D341Med (cell line): ENCODE results near the gene PRM1.
"Not testable (repeated sequence)": the region's sequence is repeated elsewhere in the genome, so short reads cannot be mapped to it uniquely, and the experiment has no call there.

Experiments
- DNase-seq: peaks from one replicate; pipeline ENCODE4 v3.0.0; 2012; ENCODE audit warnings: low spot score

The PRM1 gene

DNA sequence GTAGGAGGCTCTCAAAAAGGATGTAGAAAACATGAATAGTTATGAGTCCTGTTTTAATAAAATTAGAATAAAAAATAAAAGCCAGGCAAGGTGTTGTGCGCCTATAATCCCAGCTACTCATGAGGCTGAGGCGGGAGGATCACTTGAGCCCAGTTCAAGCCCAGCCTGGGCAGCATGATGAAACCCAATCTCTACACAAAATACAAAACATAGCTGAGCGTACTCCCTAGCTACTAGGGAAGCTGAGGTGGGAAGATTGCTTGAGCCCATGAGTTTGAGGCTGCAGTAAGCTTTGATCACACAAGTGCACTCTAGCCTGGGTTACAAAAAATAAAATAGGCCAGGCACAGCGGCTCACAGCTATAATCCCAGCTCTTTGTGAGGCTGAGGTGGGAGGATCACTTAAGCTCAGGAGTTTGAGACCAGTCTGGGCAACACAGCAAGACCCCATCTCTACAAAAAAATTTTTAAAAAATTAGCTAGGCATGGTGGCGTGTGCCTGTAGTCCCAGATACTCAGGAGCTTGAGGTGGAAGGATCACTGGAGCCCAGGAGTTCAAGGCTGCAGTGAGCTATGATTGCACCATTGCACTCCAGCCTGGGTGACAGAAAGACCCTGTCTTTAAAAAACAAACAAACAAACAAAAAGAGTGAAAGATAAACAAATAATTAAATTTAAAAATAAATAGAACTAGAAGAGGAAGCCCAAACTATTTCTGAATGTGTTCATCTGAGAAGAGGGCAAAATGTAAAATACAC, 17.2 kb upstream of the PRM1 start:
- DNase-seq: no peak

DNA sequence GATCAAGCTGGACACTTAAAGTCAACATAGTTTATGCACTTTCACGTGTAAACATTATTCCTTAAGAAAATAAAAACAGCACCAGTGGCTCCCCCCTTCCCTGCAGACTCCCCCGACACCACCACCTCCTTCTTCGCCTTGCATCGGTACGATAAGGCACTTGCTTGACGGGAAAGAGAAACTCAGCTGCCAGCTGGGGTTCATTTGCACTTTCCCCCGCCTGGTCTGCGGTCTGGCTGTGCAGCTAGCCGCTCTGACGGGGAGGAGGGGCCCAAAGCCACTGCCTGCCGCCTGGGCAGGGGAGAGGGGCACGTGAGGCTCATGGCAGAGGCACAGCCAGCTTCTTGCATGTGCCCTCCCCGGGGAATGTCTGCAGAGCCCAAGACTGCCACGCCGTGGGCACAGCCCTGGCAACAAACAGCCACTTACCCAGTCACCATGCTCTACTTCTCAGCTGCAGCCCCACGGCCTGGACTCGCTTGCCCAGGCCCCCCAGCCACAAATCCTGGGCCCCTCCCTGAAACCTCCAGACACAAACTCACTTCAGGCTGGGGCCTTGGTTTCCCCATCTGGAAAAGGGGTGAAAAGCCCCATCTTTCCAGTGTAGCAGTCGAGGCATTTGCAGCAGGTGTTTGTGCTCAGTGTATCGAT, 16.5 kb upstream of the PRM1 start:
- no peak for DNase-seq

DNA sequence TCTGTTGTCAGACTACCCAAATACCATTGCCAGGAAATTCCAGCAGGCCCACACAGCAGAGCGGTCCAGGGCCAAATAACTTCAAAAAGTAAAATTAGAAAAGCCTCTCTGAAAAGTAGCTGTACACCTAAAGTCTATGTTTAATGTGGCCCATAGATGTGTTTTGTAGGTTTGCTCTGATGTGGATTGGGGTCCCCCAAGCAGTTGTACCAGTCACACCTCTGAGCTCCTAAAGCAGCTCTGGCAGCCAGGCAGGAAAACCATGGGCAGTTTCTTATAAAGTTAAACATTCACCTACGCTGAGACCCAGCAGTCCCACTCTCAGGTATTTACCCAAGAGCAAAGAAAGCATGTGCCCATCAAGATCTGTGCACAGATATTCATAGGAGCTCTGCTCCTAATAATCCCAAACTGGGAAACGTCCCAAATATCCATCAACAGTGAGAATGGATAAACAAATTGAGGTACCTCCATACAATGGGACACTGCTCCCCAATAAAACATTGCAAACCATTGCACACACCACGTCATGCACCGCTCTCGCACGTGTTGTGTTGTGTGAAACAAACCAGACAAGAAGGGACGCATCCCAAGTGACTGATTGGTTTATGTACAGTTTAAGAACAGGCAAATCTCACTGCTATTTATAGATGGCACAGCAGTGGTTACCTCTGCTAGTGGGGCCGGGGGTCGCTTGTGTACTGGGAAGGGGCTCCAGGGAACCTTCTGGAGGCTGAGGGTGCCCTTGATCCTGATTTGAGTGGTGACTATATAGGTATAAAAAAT, 15.8 kb upstream of the PRM1 start:
- DNase-seq: no peak

GRCh38 chr16:11296351-11296705, 15.2 kb upstream of the PRM1 start:
- DNase-seq: no peak

- no peak for DNase-seq
Observed at GRCh38 chr16:11295672-11296071, 14.5 kb upstream of the PRM1 start.

DNA sequence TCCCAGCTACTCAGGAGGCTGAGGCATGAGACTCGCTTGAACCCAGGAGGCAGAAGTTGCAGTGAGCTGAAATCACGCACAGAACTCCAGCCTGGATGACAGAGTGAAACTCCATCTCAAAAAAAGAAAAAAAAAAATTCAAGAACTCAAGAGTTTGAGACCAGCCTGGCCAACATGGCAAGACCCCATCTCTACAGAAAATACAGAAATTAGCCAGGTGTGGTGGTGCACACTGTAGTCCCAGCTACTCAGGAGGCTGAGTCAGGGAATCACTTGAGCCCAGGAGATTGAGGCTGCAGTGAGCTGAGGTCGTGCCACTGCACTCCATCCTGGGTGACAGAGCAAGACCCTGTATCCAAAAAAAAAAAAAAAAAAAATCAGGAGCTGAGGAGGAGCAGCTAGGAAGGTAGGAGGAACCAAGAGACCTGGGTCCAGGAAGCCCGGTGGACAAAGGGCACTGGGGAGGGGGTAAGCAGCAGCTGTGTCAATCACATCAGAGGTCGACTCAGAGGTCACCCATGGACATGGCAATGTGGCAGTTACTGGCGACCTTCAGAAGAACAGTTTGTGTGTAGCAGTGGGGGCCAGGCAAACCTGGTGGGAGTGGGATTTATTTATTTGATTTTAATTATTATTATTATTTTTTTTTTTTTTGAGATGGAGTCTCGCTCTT, 11.1 kb upstream of the PRM1 start:
- DNase-seq: no peak

- no peak for DNase-seq
Observed at GRCh38 chr16:11291091-11291703, 10.1 kb upstream of the PRM1 start.

DNA sequence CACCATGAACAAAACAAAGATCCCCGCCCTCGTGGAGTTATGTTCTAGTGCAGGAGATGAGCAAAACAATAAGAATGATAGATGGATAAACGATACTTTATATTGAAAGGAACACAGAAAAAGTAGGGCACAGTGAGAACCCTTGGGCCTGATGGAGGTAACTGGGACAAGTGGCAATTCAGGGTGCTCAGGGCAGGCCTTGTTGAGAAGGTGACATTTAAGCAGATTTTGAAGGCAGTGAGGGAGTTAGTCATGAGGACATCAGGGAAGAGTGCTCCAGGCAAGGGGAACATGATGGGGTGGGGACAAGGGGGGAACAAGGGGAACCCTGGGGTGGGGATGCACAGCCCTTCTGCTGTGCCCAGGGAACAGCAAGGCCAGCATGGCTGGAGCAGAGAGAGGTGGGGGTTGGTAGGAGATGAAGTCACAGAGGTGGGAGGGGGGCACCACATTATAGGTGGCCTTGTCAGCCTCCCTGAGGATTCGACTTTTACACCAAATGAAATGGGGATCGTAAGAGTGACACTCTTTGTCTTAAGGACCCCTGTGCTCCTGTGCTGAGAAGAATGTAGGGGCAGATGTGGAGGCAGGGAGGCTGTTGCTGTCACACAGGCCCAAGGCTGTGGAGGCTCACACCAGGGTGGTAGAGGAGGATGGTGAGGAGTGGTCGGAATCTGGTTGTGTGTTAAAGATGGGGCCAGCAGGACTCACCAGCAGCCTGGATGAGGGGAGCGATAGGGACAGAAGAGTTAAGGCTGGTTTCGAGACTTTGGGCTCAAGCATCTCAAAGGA, 9.2 kb upstream of the PRM1 start:
- no peak for DNase-seq

GRCh38 chr16:11289696-11290095, 8.6 kb upstream of the PRM1 start:
- not testable (repeated sequence) for DNase-seq

DNA sequence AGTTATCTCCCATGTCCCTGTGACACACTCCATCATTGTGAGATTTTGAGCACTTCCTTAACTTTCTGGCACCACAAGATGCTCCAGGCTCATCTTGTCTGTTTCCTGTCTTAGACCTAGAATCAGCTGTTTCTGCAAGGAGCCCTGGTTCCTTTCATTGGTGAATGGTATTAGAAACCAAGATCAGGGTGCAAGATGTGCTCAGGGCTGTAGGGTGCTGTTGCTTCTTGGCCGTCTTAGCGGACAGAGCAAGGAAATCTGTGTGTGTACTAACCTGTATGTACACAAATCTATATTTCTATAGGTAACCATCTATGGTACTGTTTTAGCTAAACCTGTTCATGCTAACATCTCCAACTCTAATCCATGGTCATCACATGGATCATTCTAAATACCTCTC, 8.1 kb upstream of the PRM1 start:
- DNase-seq: no peak

DNA sequence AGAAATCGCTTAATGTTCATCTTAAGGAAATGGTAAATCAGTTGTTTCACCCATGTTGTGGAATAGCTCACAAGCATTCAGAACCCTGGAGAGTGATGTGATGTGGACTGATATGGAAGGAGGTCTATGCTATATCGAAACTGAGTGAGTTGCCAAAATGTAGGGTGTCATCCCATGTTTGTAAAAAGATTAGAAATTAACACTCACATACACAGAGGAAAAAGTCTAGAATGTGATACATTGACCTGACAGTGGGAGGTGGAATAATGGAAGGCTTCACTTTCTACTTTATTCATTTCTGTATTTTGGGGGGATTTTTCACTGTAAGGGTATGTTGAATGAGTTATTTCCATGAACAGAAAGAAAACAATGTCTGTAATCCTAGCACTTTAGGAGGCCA, 4.7 kb upstream of the PRM1 start:
- DNase-seq: no peak

GRCh38 chr16:11283820-11284248, 2.7 kb upstream of the PRM1 start:
- DNase-seq: no peak

DNA sequence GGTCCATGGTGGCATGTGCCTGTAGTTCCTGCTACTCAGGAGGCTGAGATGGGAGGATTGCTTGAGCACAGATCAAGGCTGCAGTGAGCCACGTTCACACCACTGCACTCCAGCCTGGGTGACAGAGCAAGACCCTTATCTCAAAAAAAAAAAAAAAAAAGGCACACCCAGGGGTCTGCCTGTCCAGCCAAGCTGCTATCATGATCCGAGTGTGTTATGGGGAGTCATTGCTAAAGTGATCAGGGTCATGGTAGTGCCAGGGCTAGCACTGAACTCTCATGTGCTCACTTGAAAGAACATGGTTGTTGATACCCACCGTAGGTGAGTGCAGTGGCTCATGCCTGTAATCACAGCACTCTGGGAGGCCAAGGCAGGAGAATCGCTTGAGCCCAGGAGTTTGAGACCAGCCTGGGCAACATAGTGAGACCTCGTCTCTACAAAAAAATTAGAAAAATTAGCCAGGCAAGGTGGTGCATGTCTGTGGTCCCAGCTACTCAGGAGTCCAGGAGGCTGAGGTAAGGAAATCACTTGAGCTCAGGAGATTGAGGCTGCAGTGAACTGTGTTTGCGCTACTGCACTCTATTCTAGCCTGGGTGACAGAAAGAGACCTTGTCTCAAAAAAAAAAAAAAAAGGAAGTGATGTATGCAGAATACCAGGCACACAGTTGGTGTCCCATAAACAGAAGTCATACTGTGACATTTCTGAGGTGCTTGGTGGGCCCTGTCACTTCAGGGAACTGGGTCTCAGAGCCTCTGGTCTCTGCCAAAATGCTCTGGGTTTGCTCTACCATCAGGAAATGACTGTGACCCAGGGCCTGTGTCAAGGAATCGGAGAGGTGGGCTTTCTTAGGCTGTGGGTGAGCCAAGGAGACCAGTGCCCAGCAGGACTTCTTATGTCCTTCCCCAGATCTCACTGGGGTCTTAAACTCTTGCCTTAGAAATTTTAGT, 2.2 kb downstream of the PRM1 start:
- no peak for DNase-seq

DNA sequence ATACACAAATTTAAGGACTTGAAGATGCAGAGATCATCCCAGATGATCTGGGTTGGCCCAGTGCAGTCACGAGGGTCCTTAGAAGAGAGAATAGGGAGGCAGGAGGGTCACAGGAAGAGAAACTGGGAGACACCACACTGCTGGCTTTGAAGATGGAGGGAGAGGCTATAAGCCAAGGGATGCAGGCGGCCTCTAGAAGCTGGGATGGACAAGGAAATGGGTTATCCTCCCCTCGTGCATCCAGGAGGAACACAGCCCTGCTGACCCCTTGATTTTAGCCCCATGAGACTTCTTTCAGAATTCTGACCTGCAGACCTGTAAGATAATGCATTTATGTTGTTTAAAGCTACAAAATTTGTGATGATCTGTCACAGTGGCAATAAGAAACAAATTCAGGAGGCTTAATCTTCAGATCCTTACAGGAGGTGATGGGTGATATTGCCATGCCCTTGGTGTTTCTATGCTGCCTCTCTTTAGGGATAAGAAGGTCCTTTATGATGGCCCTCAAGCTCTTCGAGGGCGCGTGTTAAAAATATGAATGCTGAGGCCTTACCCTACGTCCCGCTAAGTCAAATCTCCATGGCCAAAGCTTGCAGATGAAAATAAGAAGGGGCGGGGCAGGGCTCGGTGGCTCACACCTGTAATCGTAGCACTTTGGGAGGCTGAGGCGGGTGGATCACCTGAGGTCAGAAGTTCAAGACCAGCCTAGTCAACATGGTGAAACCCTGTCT, 3.4 kb downstream of the PRM1 start:
- DNase-seq: no peak

DNA sequence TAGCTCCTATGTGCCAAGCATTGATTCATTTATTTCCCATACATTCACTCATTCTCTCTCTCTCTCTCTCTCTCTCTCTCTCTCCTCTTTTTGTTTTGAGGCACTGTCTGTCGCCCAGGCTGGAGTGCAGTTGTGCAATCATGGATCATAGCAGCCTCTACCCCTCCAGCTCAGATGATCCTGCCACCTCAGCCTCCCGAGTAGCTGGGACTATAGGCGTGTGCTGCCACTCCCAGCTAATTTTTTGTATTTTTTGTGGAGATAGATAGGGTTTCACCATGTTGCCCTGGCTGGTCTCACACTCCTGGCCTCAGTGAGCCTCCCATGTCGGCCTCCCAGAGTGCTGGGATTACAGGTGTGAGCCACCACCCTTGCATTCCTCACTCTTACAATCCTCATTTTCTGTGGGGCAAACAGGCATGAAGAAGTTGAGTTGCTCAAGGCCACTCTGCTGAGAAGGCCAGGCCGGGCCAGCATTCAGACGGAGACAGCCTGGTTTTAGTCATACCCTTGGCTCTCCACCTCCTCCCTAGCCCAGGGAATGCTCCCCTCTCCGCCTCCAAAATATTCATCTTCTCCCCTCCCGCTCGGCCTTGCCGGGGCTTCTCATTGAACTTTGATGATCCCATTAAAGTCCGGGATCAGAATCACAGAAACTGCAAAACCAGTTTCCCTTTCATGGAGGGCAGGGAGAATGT, 4.1 kb downstream of the PRM1 start:
- no peak for DNase-seq

- no peak for DNase-seq
Observed at GRCh38 chr16:11276143-11276895, 4.8 kb downstream of the PRM1 start, which contains the start of gene PRM2. Gene PRM2, minus strand, starts transcription at chr16:11276480. Its CDS starts 110 bp downstream, at chr16:11276370.

GRCh38 chr16:11274964-11275363, 6.2 kb downstream of the PRM1 start:
- no peak for DNase-seq
